Glomerular endothelial cell (primary cell): ENCODE measurements around the gene PPP1R27. TPM values are rescaled to one million over a fixed set of nuclear protein-coding genes. Genes with fewer than 3 reads are reported as not detected.
"Not testable (repeated sequence)": the region's sequence is repeated elsewhere in the genome, so short reads cannot be mapped to it uniquely, and the experiment has no call there.

Experiments used
- DNase-seq: peaks from one replicate; pipeline ENCODE4 v3.0.0-alpha.2; 2011; ENCODE audit warnings: low read depth, low spot score; ENCODE audit errors: extremely low read depth
- total RNA-seq: library from RNA; depleted of rRNA; stranded (reverse); fragments of >200 nt; gene quantifications from 2 replicates; pipeline ENCODE4 v1.2.3, GENCODE V29; 2015

PPP1R27 gene
- total RNA-seq, 1 donor from 2014 or later = not detected

DNA sequence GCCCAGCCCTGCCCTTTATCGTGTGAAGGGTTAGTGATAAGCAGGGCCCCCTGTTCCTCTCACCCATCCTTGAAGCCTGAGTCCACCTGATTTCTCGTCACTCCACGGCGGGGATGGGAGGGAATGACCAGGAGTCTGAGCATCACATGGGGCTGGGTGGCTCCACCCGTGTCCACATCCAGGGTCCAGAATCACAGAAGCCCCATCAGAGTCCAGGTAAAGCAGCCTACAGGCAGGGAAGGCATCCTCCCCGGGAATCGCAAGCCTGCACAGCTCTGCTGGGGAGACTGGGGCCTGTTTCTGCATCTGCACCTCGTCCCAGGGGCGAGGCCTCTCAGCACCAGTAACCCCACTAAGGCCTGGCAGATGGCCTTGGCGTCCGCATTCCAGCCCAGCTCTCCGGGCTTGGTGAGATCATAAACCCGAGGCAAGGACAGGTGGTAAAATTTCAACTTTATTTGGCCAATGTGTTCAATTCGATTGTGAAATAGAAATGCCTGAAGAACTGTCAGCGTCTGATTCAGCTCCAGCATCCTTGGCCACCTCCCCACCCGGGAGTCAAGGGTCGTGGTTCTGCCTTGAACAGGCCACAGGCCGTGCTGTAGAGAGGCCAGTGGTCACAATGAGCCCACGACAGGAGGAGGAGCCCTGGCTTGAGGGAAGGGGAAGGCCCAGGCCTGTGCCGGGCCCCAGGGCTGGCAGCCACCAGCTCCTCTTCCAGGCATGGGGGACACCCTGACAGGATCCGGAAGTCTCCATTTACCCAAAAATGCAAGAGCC is 8.1 kb upstream of the PPP1R27 start:
- no peak for DNase-seq

DNA sequence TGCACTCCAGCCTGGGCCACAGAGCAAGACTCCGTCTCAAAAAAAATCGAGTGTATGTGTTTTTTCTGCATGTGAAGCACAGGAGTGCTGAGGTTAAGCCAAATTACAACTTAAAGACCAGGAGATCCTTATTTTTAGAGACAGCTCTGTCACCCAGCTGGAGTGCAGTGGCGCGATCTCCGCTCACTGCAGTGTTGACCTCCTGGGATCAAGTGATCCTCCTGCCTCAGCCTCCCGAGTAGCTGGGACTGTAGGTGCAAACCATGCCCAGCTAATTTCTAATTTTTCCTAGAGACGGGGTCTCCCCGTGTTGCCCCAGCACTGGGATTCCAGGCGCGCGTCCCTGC is 7.5 kb upstream of the PPP1R27 start:
- no peak for DNase-seq

DNA sequence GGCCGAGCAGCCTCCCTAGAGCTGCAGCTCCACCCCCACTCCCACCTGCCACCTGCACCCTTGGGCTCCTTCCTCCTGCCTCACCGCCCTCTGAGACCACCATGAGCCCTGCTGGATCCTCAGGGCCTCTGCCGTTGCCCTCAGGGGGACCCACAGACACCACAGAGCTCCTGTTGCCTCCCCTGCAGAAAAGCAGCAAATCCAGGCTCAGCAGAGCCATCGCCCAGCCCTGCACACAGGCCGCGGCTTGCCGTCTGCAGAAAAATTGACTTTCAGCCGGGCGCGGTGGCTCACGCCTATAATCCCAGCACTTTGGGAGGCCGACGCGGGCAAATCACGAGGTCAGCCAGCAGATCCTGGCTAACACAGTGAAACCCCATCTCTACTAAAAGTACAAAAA is 7.0 kb upstream of the PPP1R27 start:
- DNase-seq = no peak

DNA sequence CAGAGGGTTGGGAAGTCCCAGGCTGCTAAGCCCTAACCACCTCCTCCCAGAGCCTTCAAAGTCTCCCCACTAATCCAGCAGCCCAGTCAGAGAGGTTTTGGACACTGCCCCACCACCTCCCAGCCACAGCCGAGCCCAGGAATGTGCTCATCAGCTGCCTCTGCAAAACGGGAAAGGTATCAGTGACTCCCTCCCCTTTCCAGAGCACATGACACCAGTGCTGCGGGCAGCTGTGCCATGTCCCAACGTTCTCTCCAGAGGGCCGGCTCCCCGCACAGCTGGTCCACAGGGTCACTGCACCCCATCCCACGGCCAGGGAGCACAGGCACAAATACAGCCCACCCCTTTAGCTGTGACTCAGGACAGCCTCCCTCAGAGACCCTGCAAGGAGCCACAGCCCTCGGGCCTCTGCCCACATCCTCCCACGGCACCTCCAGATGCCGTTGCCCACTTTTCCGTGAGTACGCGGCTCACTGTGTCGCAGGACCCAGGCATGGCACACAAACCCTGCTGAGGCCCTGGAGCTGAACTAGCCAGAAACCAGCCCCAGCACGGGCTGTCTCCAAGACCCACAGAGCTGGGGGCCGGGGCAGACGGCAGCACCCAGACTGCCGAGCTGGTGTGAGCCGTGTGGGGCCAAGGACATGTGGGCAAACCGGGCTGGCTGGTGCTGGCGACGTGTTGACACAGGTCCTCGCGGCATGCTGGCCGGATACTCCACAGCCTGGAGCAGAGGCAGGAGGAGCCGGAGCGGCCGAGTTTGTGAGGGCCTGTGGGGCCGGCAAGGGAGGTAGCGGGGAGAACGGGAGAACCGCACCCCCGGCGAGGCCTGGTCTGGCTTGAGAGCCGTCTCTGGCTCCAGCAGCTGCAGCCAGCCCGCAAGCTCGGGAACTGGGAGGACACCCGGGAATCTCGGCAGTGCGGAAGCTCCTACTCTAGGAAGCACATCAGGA is 6.3 kb upstream of the PPP1R27 start:
- no peak for DNase-seq

DNA sequence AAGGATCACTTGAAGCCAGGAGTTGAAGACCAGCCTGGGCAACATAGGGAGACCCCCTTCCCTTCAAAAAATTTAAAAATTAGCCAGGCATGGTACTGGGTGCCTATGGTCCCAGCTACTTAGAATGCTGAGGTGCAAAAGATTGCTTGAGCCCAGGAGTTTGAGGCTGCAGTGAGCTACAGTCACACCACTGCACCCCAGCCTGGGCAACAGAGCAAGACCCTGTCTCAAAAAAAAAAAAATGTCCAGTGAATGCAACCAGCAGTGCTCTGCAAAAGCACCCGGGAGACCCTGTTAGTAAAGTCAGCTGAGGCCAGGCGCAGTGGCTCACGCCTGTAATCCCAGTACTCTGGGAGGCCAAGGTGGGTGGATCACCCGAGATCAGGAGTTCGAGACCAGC is 5.2 kb upstream of the PPP1R27 start:
- DNase-seq = not testable (repeated sequence)

DNA sequence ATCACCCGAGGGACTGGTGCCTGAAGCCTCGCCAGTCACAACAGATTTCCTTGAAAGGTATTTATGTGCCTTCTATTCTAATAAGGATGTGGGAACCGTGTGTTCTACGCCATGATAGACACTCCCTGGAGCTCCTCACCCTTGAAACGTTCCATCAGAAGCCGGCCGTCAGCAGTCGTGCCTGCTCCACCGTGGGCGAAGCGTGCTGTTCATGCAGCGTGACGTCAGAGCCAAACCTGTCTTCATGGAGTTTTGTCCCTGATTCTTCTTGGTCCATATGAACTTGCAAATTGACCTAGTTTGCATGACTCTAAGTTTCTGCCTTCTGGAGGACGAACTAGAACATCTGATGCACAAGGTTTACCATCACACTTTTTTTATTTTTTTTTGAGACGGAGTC is 4.5 kb upstream of the PPP1R27 start:
- no peak for DNase-seq

DNA sequence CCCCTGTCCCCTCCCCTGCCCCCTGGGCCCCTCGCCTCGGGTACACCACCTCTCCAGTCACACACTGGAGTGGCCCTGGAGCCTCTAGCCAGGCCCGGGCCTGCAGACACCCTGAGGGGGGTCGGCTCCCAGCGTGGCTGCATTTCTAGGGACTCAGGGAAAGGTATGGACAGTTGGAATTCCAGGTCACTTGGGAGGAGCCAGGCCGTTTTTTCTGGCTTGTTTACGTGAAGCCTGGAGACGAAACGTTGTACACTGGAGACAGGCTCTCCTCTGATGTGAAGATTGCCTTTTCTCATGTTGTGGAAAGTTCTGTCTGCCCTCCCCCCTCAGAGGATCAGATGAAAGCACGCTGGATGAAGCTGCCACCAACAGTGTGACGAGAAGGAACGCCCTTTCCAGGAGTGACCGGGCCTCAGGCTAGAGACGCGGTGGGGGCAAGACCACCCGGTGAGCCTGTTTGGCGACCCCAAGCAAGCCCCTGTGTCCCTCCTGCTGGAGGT is 4.0 kb upstream of the PPP1R27 start:
- DNase-seq = no peak

DNA sequence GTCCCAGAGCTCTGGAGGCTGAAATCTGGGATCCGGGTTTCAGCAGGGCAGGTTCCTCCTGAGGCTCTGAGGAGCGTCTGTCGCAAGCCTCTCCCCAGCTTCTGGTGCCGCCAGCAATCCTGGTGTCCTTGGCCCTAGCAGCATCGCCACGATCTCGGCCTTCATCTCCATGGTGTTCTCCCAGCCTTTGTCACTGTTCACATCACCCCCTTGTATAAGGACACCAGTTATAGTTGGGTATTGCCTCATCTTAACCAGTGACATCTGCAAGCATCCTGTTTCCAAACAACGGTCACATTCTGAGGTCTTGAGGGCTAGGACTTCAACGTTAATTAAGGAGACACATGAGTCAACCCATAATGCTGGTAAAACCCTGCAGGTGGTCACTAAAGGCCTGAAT is 2.8 kb upstream of the PPP1R27 start:
- DNase-seq = no peak

DNA sequence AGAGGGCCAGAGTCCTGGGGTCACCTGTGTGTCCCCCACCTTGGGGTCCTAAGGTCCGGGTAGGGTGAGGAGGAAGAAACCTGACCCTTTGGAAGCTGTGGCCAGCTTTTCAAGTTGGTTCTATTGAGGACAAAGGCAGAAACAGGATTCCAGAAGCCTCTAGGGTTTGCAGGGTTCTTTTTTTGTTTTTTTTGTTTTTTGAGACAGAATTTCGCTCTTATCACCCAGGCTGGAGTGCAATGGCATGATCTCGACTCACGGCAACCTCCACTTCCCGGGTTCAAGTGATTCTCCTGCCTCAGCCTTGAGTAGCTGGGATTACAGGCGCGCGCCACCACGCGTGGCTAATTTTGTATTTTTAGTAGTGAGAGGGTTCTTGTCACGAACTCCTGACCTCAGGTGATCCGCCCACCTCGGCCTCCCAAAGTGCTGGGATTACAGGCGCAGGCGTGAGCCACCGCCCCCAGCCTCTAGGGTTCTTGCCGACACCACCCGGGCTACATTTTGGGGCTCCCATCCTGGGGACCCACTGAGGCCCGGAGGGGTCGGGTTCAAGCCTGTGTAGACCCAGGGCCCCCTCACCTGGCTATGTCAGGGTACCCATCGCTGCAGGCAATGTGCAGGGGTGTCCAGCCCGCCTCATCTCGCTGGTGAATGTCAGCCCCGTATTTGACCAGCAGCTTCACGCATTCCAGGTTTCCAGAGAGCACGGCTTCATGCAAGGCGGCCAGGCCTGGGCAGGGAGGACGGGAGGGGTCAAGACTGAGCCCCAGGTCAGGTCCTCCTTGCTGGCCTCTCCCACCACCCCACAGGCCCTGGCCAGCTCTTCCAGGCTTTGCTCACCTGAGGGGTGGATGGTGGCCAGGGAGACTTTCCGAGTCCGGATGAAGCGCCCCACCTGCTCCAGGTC is 674 bp downstream of the PPP1R27 start:
- DNase-seq = no peak

DNA sequence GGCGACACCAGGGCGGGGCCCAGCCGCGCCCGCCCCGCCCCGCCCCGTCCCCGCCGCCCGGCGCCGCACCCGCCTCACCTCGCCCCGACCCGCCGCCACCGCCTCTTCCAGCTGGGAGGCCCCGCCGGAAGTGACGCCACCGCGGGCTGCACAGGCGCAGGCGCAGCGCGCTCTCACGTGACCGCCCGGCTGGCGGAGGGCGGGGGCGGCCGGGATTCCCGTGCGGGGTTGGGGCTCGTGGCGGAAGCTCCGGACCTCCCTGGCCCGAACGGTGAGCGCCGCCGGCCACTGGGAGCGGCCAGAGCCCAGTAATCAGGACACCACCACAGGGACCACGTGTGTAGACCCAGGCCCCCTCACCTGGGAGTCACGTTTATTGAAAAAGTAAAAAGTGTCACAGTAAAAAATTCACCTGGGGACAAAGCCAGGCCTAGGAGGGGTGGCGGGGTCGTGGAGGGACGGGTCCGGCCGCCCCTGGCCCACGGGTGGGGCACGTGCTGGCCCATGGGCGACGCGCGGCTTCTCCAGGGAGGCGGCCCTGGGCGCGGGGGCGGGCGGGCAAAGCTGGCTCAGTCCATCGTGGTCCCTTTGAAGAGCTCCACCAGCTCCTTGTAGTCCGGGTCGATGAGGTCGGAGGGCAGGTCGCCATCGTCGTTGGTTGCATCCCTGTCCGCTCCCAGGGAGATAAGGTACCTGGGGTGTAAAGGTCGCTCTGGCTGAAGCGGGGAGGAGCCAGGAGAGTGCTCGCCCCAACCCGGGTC is 1.5 kb downstream of the PPP1R27 start, which contains the start of gene MCRIP1:
Gene MCRIP1, minus strand, starts transcription at position 132 of the 761 bp plus-strand sequence. CDS start 8,785 bp downstream, outside the sequence.
- peak; percentile 7 for DNase-seq

DNA sequence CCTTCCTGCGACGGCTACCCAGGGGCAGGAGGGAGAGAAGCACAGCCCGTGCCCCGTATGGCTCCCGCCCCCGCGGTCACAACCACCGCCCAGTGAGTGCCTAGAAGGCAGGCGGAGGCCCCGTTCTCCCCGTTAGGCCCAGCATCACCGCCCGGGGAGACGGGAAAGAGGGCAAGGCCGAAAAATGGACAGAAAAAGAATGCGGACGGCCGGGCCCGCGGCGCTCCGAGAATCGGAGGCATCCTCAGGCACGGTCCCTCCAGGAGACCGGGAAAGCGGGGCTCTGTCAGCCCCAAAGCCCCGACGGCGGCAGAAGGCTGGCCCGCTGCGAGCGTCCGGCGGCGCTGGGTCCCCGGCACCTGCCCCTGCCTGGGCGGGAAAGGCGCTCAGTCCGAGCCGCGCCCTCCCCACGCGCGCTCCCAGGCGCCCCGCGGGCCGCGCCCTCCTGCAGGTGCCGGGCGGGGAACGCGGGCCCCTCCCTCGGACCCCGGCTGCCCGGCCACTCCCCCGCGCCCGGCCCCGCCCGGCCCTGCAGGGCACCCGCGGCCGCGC is 2.2 kb downstream of the PPP1R27 start:
- DNase-seq = no peak

DNA sequence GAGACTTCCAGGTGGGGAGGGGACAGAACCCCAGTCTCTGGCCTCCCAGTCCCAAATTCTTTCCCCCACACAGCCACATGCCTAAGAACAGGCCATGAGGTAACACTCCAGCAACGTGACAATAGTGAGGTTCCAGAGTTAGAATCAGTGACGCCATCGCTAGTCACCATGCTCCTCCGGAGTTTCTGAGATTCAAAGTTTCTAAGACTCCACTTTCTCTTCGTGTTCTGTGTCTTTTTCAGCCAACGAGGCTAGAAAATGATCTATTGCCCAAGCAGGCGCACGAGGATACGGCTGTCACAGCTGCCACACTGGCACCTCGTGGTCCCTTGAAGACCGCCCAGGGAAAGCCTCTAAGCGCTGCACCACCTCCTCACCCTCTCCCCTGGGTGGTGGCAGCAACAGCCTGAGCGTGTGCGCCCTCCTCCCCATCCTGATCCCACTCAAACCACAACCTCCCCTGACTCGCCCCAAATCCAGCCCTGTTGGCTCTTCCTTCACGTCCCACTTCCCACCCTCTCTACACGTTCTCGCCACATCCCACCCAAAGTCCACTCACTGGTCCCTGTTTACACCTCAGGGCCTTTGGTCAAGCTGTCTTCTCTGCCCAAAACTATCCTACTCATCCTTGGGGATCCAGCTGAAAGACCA is 2.8 kb downstream of the PPP1R27 start:
- DNase-seq = no peak

DNA sequence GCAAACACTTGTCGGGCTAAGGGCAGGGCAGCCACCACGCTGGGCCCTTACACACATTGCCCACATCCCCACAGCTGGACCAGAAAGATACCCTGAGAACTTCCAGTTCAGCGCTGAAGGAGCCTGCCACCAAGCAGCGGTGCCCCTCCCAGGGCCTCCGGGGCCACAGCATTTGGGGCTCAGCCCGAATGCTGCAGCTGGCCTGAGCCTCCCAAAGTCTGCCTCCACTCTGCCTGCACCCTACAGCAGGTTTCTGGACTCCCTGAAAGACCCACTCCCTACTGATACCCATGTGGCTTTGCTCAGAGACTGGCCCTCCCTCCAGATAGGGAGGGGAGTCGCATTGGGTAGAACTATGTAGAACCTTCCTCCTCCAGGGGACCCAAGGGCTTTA is 3.3 kb downstream of the PPP1R27 start:
- DNase-seq = no peak

DNA sequence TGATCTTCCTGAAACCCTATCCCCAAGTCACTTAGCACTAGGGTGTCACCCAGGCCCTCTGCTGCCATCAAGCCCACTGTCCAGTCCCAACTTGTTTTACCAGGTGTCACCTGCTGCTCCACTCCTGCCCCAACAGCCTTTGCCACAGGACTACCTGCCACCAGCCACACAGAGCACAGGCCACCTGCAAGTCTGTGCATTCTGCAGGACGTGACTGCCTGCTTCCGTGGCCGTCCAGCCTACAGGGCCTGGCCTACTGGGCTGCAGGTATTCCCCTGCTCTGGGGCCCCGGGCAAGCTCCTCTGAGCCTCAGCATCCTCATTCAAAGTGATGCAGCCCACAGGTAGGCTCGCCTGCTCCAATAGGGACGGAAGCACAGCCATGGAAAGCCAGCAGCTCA is 5.0 kb downstream of the PPP1R27 start:
- no peak for DNase-seq

DNA sequence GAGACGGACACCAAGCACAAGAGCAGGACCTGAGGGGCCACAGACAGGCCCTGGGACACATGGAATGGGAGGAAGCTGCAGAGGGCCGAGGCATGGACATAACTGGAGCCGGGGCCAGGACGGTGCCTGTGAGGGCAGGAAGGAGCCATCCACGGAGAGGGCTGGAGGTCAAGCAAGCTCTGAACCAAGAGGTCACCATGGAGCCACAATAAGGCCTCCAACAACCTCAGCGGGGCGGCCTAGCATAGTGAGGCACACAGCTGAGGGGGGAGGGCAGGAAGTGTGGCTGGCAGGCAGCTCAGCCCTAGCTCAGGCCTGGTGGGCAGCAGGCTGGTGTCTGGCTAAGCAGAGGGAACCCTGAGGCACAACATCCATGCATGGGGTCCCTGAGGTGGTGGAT is 6.2 kb downstream of the PPP1R27 start:
- DNase-seq = no peak

DNA sequence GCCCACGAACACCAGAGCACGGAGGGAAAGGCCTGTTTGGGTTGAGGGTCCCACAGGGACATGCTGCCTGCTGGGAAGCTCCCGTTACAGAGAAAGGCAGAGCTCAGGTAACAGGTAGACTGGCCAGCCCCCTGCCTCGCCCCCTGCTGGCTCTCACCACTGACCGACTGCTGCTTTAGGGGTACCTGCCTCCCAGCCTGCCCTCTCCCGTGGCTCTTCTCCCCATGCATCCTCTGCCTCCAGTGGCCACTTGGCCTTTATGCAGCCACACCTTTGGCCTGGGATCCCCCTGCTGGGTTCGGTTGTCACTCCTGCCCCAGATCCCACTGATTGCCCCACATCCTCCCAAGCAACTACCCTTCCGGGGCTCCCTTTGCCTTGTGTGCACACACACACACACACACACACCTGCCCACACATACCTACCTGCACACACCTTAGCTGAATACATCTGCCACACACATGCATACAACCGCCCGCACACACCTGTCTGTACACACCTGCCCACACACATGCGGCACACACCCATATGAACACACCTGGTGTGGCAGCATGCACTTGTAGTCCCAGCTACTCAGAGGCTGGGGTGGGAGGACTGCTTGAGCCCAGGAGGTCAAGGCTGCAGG is 8.9 kb downstream of the PPP1R27 start:
- DNase-seq = no peak

DNA sequence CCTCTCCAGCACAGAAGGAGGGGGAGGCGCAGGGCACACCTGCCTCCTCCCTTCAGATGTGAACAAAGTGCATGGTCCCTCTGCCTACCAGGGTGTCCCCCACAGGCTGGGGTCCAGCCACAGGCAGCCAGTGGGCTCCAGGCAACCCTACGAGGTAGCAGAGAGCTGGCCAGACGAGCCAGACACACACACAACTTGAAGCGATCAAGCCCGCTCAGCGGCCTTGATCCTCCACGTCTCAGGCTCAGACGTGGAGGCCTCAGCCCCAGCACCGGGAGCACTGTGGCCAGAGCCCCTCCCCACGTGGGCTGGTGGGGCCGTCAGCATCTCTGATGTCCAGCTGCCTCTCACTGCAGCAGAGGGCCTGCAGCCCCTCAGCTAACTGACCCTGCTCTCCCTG is 10.3 kb downstream of the PPP1R27 start:
- DNase-seq = no peak

DNA sequence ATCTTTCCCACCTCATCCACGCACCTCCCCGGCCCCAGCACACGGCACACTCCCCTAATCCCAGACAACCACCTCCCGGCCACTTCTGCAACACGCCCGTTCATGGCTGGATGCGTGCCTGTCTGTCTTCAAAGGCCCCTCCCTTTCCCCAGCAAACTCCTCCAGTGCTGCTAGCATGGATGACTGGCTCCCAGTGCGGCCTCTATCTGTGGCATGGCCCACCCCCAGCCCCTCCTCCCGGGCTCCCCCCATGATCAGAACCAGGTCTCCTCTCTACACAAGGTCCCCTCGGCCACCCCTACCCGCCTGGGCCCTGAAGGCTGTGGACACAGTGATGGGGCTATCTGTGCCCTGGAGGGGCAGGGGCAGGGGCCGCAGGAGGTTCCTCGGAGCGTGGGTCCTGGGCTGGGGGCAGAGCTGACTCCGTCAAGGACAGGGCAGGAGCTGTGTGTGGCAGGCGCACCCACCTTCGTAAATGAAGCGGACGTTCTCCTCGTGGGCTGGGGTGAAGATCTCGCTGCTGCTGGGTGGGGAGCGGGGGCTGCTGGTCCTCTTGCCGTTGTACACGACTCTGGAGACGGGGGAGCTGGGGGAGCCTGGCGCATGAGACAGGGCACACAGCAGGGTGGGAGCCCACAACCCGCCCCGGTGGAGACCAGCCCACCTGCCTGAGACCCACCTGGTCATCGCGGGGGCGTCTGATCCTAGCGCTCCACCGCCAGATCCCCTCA is 10.9 kb downstream of the PPP1R27 start:
- DNase-seq = no peak
